HG02610 (cell line): ENCODE results near the gene ABHD14A.
"Not testable (repeated sequence)": the region's sequence is repeated elsewhere in the genome, so short reads cannot be mapped to it uniquely, and the experiment has no call there.

Experiments
- ATAC-seq: cut with Tn5 transposase; IDR thresholded peaks from one replicate; pipeline ENCODE4 v1.9.1; 2021; ENCODE audit warnings: mild to moderate bottlenecking, moderate library complexity; ENCODE audit not compliant: unreplicated experiment

ABHD14A gene

GRCh38 chr3:51993657-51994056, 18.8 kb downstream of the ABHD14A start:
- ATAC-seq, result not testable (repeated sequence)

DNA sequence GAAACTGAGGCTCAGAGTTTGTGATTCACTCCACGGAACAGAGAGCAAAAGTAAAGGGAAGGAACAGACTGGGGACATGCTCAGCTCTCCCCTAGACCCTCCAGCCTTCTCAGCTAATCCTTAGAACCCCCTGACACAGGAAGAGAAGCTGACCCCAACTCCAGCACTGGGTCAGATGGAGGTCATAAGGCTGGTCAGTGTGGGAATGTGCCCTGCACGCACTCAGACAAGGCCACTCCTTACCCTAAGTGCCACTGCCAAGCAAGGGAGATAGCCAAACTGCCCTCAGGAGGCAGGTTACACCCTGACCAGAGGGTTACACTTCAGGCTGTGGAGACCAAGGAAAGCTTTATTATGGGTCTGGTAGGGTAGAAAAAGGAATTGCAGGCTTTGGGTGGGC, 19.7 kb downstream of the ABHD14A start:
- ATAC-seq, result no peak

DNA sequence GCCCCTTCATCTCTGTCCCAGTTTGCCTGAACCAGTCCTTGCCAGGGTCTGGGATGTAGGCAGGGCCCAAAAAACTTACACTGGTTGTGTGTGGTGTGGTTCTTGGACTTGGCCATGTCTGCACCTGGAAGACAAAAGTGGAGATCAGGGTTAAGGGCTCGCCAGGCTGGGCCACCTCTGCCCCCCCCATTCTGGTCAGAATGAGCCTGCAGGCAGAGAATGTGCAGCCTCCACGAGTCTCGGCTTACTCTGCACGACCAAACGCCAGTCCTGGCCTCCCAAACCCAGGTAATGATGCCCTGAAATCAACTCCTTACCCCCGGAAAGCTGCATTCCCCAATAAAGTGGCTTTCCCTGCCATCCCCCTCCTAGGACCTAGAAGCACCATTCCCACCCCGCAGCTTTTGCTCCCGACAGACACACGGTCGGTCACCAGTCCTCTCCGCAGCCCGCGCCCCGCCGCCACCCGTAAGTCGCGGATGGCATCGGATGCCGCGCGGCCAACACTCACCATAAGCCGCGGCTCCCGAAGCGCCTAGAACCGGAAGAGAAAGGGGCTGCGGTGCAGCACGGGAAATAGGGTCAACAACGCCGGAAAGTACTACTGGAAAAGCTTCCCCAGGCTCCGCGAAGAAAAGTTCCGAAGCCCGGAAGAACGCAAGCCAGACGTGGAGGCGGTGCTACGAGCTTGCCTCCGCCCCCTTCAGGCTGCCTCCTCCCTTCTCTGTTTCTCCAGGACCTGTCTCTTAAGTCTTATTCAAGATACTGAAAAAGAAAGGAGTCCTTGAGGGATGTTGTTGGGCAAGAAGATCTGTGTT, 20.7 kb downstream of the ABHD14A start, which contains the start of gene RPL29:
Gene RPL29 (minus strand): TSS at position 550 of the 818 bp plus-strand sequence. CDS start 434 bp downstream, at position 116.
- peak; percentile 84 for ATAC-seq

- no peak for ATAC-seq
Observed at GRCh38 chr3:51997172-51997571, 22.3 kb downstream of the ABHD14A start.

DNA sequence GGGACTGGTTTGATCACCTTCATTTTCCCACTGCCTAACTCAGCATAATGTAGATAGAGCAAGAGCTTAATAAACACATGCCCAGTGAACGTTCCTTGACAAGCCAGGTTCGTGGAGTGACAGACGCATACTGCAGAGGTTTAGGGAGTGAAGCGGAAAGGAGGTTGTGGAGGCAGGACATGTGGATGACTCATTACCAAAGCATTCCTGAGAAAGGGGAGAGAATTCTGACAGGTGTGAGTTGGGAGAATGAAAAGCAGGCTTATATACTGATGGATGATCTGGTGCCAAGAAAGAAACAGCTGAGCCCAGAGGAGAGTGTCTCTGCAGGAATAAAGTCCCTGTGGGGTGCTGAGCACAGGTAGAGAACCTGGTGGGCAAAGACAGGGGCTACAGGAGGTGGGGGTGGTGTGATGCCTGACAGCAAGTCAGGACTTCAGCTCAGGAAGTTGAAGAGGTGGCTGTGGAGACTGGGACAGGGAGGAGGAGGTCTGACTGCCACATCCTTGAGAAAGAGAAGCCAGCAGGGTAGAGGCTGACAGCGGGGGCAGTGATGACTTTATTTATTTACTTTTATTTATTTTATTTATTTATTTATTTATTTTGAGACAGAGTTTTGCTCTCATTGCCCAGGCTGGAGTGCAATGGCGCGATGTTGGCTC, 23.2 kb downstream of the ABHD14A start:
- ATAC-seq, result no peak

- ATAC-seq, result no peak
Observed at GRCh38 chr3:51998774-51999173, 23.9 kb downstream of the ABHD14A start.

- ATAC-seq, result no peak
Observed at GRCh38 chr3:51999846-52000245, 25.0 kb downstream of the ABHD14A start.

DNA sequence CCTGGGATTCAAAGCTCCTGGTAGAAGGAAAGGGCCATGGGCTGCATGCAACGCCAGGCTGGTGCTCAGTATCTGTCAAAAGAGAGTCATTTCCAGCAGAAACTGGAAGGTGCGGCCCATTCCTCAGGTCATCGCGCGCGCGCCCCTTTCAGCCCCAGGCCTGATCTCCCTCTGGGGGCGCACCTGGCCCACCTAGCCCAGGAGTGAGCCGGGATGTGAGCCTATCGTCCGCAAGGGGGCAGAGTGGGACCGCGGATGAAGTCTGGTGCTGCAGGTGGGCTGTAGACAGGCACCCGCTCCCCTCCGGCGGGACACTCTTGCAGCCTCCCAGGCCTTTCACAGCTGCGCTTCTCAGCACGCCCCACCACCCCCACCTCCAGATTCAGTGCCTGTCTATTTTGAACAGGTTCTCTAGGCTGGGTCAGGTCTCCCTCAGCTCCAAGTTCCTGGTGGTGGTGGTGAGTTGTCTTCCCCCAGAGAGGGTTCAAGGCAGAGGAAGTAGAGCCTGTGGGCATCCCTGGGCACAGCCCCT, 26.6 kb downstream of the ABHD14A start:
- peak; percentile 67 for ATAC-seq

DNA sequence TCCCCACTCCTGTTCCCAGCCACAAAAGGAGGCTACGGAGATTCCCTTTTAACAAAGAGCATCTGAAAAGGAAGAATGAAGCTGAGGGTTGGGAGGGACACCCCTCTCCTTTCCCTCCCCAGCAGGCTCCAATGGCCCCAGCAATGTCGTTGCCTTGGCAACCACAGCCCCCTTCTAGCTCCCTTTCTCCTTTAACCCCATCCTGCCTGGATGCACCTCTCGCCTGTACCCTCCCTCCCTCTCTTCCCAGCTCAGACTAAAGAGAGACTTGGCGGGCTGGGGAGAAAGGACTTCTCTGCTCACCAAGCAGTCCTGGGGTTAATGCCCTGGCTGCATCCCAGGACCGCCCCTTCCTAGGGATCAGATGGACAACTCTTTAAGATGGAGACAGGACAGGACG, 27.9 kb downstream of the ABHD14A start:
- no peak for ATAC-seq

DNA sequence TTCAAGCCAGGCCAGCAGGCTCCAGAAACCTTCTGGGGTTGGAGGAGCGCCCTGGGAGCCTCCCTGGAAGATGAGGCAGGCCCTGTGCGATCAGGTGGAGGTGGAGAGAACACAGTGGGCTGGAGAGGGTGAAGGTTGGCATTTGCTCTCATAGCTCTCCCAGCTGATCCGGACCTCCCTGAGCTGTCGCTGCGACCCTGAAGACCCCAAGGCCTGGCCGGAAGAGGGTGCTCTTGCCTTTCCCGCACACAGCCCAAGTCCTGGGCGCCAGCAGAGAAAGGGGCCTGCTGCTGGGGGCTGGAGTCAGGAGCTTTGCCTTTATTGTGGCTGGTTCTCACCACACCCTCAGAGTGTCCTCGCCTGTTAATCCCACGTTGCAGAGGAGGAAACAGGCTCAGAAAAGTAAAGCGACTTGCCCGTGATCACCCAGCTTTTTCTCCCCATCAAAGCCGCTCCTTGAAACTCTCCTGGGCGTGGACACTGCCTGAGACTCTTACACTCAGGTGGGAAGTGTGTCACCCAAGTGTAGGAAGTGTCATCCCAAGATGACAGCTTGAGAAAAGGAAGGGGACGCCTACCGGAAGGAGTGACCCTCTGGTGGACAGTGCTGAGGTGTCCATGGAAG, 29.4 kb downstream of the ABHD14A start:
- ATAC-seq, result no peak

DNA sequence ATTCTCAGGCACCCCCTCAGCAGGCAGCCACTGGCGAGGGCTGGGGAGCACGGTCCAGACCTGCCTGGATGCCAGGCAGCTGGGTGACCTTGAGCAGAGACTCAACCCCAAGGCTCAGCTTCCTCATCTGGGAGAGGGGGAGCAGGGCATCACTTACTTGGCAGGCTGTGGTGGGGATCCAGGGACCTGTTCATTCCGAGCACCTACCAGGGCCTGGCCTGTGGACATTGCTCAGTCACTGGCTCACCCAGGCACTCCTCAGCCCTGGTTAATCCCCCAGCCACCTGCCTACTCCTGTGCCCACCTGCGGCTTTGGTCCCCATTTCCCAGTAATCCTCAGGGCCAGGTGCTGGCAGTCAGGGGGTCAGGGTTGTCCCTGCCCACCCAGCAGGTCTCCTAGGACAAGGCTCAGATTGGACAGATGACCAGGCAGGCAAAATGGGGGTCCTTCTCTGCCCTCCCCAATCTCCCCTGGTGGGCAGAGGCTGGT, 30.1 kb downstream of the ABHD14A start:
- ATAC-seq, result no peak

GRCh38 chr3:52005571-52005986, 30.7 kb downstream of the ABHD14A start:
- ATAC-seq, result no peak

- ATAC-seq, result no peak
Observed at GRCh38 chr3:52006017-52006819, 31.4 kb downstream of the ABHD14A start.

DNA sequence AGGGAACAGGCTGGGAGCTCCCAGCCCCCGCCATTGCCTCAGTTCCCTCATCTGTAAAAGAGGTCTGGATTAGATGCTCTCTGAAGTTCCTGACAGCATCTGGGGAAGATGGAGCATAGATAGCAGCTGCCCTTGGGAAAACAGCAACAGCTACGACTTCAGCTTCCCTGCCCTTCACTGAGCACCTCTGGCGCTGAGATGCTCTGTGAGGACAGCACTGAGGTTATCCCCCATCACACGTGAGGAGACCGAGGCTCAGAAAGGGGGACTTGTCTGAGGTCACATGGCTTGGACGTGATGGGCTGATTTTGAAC, 31.9 kb downstream of the ABHD14A start:
- ATAC-seq, result no peak

GRCh38 chr3:52007291-52007690, 32.4 kb downstream of the ABHD14A start:
- no peak for ATAC-seq

GRCh38 chr3:52010431-52010830, 35.6 kb downstream of the ABHD14A start:
- no peak for ATAC-seq

GRCh38 chr3:52012699-52013098, 37.8 kb downstream of the ABHD14A start:
- no peak for ATAC-seq

DNA sequence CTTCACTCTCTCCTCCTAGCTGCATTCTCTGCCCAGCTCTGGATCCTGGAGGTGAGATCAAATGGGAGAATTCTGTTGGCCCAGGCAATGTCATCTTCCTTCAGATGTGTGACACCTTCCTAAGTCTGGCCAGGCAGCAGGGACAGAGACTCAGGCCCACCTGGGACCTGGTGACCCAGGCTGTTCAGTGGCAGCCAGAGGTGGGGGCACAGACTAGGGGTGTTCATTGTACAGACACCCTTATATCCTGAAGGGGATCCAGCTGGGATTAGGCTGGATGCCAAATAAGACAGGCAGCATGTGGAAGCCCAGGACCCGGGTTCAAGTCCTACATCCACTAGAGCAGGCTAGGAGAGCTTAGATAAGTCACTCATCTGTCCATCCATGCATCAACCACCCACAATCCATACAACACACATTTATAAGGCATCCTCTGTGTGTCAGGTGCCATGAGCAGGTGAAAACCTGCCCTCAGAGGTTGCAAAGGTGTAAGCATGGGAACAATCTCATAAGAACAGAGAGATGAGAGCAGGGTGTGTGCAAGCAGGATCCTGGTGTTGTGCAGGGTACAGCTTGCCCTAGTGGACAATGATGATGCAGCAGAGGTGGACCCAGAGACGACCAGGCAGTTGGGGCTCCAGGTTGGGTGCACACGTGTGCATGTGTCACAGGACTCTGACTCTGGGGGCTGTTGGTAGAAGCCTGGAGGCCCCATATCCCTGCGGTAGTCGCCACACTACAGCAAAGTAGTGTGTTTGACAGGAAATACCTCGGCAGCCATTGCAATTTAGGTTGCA, 39.1 kb downstream of the ABHD14A start:
- ATAC-seq, result no peak

DNA sequence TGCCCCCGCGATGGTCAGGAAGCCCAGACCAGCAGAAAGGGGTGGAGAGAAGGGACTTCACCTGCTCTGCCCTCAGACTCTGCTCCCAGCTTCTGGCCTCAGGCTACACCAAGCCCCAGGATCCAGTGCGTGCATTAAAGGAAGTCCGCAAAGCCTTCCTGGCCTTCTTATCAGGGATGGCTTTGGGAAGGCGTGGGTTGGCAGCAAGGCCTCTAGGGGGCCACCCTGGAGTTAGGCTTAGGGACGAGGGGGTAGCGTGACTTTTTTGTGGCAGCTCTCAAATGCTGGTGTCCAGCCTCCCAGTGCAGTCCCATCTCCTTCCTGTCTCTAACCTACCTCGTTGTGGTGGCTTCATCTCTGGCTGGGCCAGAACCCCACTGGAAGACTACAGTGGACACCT, 39.7 kb downstream of the ABHD14A start:
- no peak for ATAC-seq
